NCI-H1417 (cell line): ENCODE measurements around the gene SETBP1.

Source experiments
- DNase-seq, 3 experiments: peaks; one replicate each; lab custom pipeline; 2025; lab: John Stamatoyannopoulos, UW

SETBP1 gene

DNA sequence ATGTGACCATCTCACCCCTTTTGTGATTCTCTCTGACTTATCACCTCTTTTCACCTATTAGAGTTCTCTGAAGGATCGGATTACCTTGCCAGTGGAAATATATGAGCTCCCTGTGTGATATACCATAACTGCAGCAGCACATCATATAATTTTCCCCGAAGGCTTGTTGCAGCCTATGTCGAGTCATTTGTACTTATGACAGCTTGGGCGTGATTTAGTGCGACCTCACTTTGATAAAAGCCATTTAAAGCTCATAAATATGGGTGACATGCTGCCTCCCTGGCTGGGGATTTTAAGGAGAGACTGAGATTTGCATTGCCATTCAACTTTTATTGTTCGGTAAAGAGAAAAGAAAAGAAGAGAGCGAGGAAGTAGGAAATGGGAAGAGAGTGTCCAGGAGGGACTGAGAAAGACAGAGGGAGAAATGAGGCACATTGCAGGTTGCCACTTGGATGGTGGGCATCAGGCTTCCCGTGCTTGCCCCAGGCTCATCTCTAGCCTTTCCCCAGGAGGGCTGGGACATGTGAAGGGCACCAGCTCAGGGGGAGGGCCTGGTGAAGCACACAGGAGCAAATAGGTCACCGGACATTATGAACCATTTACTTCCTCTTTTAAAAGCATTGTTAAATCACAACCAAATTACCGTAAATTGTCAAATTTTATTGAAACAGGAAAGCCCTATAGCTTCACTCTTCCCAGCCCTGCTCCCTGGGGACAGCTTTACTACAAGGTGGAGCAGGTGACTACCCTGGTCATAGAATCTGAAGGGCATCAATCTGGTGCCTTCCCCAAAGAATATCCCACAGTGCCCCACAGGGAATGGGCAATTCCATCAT is 161.3 kb downstream of the SETBP1 start:
- peak in 2 of 3 experiments; percentile 75 to 94 for DNase-seq

DNA sequence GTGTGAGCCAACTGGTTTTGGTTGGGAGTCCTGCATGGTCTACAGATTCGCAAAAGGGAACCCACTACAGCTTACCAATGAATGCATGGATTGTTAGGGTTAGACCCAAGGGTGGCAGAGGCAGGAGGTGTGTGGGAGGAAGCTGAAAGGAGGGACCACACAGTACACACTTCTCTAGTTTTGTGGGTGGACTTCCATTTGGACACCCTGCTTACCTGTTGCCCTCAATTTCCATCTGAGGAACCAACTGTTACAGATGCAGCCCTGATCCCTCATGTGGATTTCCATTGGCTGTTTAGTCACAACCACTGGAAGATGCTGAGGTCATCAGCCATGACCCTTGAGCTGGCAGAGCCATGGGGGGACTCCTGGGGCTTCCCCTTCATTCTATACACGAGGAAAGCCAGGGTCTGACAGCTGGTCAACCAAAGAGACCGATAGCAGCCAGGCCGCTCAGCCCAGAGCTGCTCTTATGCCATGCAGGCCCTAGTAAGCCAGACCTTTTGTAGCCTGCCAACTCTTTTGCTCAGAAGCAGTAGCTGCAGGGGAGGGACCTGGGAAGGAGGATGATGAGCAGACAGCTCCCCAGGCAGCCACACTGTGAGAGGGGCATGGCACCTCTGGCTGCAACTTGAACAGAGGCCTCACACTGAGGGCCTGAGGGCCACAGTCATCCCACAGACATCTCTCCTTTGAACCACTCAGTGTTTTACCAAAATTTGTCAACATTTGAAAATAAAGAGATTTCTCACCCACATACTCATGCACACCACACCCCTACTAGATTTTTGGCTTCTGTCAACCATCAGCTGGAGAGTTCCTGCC is 162.1 kb downstream of the SETBP1 start:
- no peak for DNase-seq

DNA sequence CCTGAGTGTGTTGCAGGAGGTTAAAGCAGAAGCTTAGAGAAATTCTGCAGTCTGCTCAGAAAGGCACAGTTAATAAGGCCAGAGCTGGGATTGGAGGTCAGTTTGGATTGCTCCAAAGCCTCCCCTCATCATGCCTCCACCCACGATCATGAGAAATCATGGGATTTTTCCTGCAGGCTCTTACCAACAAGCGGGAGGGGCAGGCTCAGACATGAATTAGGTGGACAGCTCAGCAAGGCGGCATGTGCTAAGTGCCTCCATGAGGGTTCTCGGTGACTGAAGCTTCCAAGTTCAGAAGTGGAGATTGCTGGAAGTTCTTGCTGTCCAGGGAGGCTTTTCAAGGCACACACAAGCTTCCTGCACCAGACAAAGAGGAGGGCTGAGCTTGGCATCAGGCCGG is 163.8 kb downstream of the SETBP1 start:
- no peak for DNase-seq

- DNase-seq: no peak
Observed at GRCh38 chr18:44846450-44846849, 165.8 kb downstream of the SETBP1 start.

DNA sequence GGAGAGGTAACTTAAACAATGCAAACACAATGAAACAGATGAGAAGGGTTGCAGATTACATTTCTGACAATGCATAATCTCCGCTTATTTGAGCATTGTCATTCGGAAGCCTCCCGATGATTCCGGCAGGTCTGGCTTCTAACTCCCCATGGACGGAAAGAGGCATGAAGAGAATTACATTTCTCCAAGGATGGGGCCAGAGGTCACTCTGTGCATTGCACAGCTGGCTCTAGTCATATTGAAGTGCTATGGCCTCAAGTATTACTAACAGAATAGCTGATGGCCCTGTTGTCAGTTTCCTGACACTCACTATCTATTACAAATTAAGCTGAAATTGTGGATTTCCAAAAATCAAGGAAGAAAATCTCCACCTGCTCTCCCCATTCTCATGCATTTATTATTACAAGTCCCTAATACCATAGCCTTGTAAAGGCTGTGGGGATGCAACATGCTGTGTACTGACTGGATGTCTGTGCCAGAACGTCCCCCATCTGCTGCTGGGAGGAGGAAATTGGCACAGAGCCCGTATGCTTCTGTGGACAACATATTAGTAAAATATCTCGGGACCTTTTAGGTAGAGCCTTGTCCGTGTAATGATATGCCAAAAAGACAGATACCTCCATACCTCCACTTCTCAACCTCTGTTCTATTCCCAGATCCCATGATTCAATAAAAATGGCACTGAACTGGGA is 168.1 kb downstream of the SETBP1 start:
- DNase-seq: peak in 1 of 3 experiments; percentile 25

GRCh38 chr18:44849361-44849760 is 168.7 kb downstream of the SETBP1 start:
- peak in 1 of 3 experiments; percentile 28 for DNase-seq

- no peak for DNase-seq
Observed at GRCh38 chr18:44850001-44850400, 169.3 kb downstream of the SETBP1 start.

GRCh38 chr18:44851856-44852621 is 171.4 kb downstream of the SETBP1 start:
- peak; percentile 32 to 69 (median 55) for DNase-seq

- DNase-seq: peak; percentile 22 to 81 (median 75)
Observed at GRCh38 chr18:44852818-44853217, 172.1 kb downstream of the SETBP1 start.

DNA sequence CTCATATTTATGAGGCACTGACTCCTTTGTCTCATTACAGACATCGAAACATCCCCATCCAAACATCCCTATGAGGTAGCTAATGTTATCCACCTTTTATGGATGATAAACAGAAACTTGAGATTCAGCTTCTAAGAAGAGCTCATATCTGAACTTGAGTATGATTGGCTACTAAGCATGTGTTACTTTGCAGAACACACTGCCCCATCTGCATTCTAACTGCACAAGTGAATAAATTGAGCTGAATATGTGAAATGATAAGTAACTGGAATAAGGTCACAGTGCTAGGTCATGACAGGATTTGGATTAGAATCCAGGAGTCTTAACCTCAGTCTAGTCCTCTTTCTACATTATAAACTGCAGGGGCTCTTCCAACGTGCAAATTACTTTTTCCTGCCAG is 172.7 kb downstream of the SETBP1 start:
- no peak for DNase-seq

DNA sequence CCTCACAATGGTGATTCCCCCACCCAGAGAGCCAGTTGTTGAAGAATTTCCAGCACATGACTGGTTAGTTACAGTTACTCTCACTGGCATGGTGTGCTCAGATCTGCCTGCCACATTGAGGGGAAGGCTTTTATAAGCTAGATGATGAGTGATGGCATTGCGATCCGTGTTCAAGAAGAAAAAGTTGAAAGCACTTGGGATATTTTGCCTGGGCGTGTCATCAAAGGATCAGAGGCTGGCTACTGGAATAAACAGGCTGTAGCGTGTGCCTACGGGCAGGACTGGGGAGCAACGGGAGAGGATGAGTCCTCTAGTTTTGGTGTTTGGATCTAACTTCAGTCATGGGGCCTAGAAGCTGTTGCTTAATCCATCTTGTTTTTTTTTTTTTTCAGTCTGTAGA is 175.0 kb downstream of the SETBP1 start:
- no peak for DNase-seq

- no peak for DNase-seq
Observed at GRCh38 chr18:44856157-44856556, 175.5 kb downstream of the SETBP1 start.

- DNase-seq: peak in 1 of 3 experiments; percentile 29
Observed at GRCh38 chr18:44857081-44857480, 176.4 kb downstream of the SETBP1 start.

DNA sequence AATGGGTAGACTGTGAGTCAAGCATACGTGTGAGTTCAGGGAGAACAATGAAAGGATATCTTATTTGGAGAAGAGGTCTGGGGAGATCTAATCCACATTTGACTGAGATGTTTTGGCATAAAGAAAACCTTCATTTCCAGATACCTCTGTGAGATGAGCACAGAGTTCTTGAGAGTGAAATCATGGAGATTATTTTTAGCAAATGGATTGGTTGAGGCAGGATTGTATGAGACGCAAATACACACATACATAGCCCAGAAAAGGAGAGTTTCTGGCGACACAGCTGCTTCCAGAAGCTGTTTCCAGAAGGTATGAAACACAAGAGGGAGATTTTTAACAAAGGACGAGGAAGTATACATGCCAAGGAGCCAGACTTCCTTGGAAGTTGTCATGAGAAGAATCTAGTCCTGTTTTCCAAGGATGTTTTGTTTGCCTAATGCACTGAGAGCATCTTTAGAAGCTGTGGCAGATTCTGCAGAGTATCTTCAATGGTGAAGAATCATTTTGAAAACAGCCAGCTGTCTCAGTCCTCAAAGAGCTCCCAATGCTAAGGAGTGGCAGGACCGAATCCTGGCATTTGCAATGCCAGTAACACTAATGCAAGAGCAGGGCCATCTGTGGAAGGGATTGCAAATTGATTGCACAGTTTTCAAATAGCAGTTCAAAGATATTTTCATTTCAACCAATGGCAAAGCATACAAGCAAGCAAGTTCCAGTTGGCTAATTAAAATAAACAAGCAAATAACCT is 177.2 kb downstream of the SETBP1 start:
- DNase-seq: no peak

DNA sequence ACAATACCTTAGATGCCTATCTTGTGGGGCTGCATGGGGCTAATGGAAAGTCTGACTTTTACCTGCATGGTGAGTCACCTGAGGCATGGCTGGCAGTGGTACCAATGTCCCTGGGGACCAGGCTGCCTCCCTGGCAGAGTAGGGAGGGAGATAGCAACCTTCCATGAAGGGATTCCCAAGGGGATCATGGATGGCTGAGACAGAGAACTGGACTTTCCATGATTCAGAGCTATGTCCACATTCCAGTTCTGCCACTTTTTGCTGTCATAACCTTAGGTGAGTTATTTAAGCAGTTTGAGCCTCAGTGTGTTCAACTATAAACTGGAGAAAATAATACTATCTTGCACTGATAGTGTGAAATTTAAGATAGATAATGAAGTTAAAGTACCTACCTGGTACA is 178.6 kb downstream of the SETBP1 start:
- no peak for DNase-seq

- no peak for DNase-seq
Observed at GRCh38 chr18:44859751-44860439, 179.2 kb downstream of the SETBP1 start.

DNA sequence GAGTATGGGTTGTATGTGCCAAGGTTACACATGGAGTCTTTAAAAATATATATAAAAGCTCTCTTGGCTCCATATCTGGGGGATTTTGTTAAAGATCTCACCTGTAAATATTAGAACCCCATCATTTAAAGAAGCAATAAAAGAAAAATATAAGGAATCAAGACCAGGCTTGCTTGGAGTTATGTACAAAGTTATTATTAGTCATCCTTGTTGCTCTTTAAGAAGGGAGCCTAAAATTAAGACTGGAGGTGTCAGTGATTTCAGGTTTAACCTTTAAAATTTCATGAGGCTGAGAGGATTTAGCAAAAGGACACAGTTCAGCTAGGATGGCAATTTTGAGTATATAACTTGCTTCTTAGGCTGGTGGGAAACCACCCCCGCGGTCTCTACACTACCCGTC is 181.4 kb downstream of the SETBP1 start:
- DNase-seq: no peak

DNA sequence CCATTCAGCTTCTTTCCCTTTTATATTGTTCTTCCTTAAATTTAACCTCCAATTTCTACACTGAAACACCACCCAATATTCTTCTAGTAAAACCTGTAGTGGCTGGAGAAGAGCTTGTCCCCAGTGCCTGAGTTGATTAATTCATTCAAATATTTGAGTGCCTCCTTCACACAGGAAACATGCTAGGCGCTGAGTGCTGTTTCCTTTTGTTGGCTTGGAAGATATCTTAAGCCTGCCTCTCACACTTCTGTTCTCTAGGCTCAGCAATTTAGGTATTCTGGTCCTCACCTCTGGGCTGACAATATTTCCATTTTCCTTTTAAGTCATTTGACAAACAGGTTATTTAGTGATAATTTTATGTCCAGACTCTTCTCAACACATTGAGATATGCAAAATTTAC is 185.4 kb downstream of the SETBP1 start:
- DNase-seq: peak in 1 of 3 experiments; percentile 5

- DNase-seq: no peak
Observed at GRCh38 chr18:44869533-44869932, 188.8 kb downstream of the SETBP1 start.
